ENCODE results near the gene IQSEC1. TPM values are rescaled to one million over a fixed set of nuclear protein-coding genes. Genes with fewer than 3 reads are reported as not detected.

IQSEC1 gene
- total RNA-seq, 2 experiments from 2014 or later, result 31.7 to 39.2 TPM

- Mint-ChIP-seq H3K4me3 (no peak overlapping the region), H3K9me3 (no peaks in the 10 kb centered on the region), H3K27ac (no peak overlapping the region), H3K4me1 (ENCODE audit: low read depth) (peaks cover 8% of the 10 kb centered on the region), H3K36me3 (ENCODE audit: low read depth) (peaks cover 5% of the 10 kb centered on the region), H3K27me3 (no peaks in the 10 kb centered on the region)
- intact Hi-C loops (cut with micrococcal nuclease), result no loop called here
- ATAC-seq (no peak), DNase-seq (no peak)
- TF ChIP-seq CTCF (IDR thresholded peaks at IDR 0.05), result no peak
- POLR2A ChIA-PET, result no interaction called here
- CTCF ChIA-PET, result no interaction called here
These were observed 146.6 kb downstream of the IQSEC1 start for GRCh38 chr3:12926660-12927059.

- Mint-ChIP-seq H3K27ac (no peak overlapping the region), H3K36me3 (ENCODE audit: low read depth) (peaks cover 5% of the 10 kb centered on the region), H3K27me3 (no peaks in the 10 kb centered on the region), H3K4me3 (no peak overlapping the region), H3K9me3 (no peaks in the 10 kb centered on the region), H3K4me1 (ENCODE audit: low read depth) (peaks cover 8% of the 10 kb centered on the region)
- ChIA-PET CTCF (no interaction called here), POLR2A (no interaction called here)
- TF ChIP-seq CTCF (IDR thresholded peaks at IDR 0.05), result no peak
- intact Hi-C loops (cut with micrococcal nuclease), result no loop called here
- no peak for ATAC-seq
- no peak for DNase-seq
These were observed 147.6 kb downstream of the IQSEC1 start for GRCh38 chr3:12925648-12926047.

GRCh38 chr3:12924437-12924836 is 148.8 kb downstream of the IQSEC1 start:
- H3K4me1 Mint-ChIP-seq (ENCODE audit: low read depth), result peaks cover 2% of the 10 kb centered on the region
- H3K9me3 Mint-ChIP-seq, result no peaks in the 10 kb centered on the region
- H3K27me3 Mint-ChIP-seq, result no peaks in the 10 kb centered on the region
- CTCF ChIA-PET, result no interaction called here
- TF ChIP-seq CTCF (IDR thresholded peaks at IDR 0.05), result no peak
- intact Hi-C loops (cut with micrococcal nuclease), result no loop called here
- DNase-seq, result no peak
- POLR2A ChIA-PET, result no interaction called here
- ATAC-seq, result no peak
- H3K4me3 Mint-ChIP-seq, result no peak overlapping the region
- no peak overlapping the region for H3K27ac Mint-ChIP-seq
- H3K36me3 Mint-ChIP-seq (ENCODE audit: low read depth), result peaks cover 5% of the 10 kb centered on the region

GRCh38 chr3:12922881-12923431 is 150.3 kb downstream of the IQSEC1 start:
- no peak overlapping the region for H3K4me3 Mint-ChIP-seq
- H3K9me3 Mint-ChIP-seq, result no peaks in the 10 kb centered on the region
- ATAC-seq (no peak), DNase-seq (no peak)
- H3K36me3 Mint-ChIP-seq (ENCODE audit: low read depth), result peaks cover 5% of the 10 kb centered on the region
- H3K27ac Mint-ChIP-seq, result no peak overlapping the region
- ChIA-PET CTCF (no interaction called here), POLR2A (no interaction called here)
- intact Hi-C loops (cut with micrococcal nuclease), result no loop called here
- no peaks in the 10 kb centered on the region for H3K27me3 Mint-ChIP-seq
- TF ChIP-seq CTCF (IDR thresholded peaks at IDR 0.05), result no peak
- H3K4me1 Mint-ChIP-seq (ENCODE audit: low read depth), result peaks cover 1% of the 10 kb centered on the region

- peaks cover 8% of the 10 kb centered on the region for H3K4me1 Mint-ChIP-seq (ENCODE audit: low read depth)
- H3K4me3 Mint-ChIP-seq, result no peak overlapping the region
- ATAC-seq (no peak), DNase-seq (no peak)
- intact Hi-C loops (cut with micrococcal nuclease), result no loop called here
- no peak overlapping the region for H3K27ac Mint-ChIP-seq
- CTCF ChIA-PET, result no interaction called here
- H3K36me3 Mint-ChIP-seq (ENCODE audit: low read depth), result peaks cover 6% of the 10 kb centered on the region
- POLR2A ChIA-PET, result no interaction called here
- no peaks in the 10 kb centered on the region for H3K9me3 Mint-ChIP-seq
- no peaks in the 10 kb centered on the region for H3K27me3 Mint-ChIP-seq
- TF ChIP-seq CTCF (IDR thresholded peaks at IDR 0.05), result no peak
These were observed 150.9 kb downstream of the IQSEC1 start for GRCh38 chr3:12922306-12922705.
